ENCODE data around the gene BCL2L11. TPM values are rescaled to one million over a fixed set of nuclear protein-coding genes. Genes with fewer than 3 reads are reported as not detected.

BCL2L11 gene
- total RNA-seq, 1 donor: 2.2 TPM

DNA sequence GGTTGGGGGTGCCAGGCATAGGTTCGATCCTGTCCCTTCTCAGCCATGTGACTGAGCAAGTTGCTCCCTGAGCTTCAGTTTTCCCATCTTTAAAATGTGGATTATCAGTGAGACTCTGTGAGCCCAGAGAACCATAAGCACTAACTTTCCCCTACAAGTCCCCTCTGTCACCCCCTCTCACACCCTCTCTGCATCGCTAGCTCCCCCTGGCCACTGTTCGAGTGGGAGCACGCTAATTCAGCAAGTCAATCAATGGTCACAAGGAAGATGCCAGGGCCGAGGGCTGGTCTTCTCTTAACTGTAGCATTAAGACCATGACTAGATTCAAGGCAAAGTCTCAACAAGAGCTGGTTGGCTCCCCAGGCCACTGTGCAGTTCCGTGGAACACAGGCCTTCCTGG lies 66.2 kb downstream of the BCL2L11 start:
- TF ChIP-seq, protein P1, sequence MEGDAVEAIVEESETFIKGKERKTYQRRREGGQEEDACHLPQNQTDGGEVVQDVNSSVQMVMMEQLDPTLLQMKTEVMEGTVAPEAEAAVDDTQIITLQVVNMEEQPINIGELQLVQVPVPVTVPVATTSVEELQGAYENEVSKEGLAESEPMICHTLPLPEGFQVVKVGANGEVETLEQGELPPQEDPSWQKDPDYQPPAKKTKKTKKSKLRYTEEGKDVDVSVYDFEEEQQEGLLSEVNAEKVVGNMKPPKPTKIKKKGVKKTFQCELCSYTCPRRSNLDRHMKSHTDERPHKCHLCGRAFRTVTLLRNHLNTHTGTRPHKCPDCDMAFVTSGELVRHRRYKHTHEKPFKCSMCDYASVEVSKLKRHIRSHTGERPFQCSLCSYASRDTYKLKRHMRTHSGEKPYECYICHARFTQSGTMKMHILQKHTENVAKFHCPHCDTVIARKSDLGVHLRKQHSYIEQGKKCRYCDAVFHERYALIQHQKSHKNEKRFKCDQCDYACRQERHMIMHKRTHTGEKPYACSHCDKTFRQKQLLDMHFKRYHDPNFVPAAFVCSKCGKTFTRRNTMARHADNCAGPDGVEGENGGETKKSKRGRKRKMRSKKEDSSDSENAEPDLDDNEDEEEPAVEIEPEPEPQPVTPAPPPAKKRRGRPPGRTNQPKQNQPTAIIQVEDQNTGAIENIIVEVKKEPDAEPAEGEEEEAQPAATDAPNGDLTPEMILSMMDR (IDR thresholded peaks at IDR 0.05; ENCODE audit: insufficient read depth, low read length): no peak
- H3K4me3 ChIP-seq (ENCODE audit: low read depth, low read length): no peak overlapping the region
- DNase-seq (ENCODE audit: low read depth): no peak

DNA sequence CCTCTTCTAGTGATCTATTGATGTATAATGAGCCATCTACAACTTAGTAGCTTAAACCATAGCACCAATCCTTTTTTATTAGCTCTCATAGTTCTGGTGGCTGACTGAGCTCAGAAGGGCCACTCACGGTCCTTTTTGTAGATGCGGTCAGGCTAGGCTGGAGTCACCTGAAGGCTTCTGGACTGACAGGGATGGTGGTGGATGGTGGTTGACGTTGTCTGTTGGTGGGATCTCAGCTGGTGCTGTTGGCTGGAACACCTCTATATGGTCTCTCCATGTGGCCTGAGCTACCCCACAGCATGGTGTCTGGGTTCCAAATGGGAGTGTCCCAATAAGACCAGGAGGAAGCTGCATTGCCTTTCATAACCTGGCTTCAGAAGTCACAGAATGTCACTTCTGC lies 68.0 kb downstream of the BCL2L11 start:
- no peak overlapping the region for H3K4me3 ChIP-seq (ENCODE audit: low read depth, low read length)
- no peak for DNase-seq (ENCODE audit: low read depth)
- TF ChIP-seq, protein P1 (IDR thresholded peaks at IDR 0.05; ENCODE audit: insufficient read depth, low read length): no peak

DNA sequence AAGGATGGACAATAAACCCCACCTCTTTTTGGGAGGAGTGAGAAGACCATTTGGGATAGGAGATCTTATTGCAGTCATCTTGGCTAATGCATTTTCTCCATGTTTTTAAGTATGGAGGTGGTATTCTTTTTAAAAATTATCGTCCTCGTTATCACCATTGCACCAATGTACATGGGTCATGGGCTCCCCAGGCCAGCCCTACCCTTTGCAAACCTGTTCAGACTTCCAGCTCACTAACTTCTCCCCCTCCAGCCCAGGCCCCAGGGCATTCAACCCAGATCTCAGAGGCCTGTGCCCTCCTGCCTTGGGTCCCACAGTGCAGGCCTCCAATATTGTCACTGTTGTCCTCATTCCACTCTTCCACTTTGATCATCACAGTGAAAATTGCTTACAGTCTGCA lies 68.4 kb downstream of the BCL2L11 start:
- TF ChIP-seq, protein P1 (IDR thresholded peaks at IDR 0.05; ENCODE audit: insufficient read depth, low read length): no peak

DNA sequence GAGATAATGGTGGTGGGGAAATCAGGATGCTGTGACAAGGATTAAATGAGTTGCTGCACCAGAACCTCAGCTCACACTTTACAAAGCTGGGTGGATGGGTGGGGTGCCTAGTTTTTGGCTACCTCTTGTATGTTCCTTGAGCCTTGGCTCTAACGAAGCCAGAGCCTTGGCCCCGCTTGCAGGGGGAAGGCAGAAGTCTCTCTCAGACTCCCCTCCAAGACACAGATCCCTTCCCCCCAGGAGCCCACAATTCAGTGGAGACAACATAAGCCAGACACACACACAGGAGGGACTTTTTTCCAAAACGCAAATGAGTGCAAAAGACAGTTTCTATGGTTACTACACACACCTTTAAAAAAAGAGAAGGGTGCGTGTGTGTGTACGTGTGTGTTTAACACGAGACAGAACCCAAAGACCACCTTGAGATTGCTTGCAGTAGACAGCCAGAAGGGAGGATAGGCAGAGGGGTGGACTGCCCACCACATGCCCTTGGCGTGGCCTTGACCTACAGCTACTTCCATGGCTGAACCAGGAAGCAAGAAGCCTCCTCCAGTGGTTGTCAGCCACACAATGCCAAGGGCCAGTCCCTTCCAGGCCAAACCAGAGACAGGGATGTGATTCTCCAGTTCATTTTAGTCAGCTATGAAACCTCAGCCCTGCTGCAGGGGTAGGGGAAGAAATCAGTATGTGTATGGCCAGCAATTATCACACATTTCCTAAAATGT lies 70.3 kb downstream of the BCL2L11 start:
- no peak overlapping the region for H3K4me3 ChIP-seq (ENCODE audit: low read depth, low read length)
- DNase-seq (ENCODE audit: low read depth): no peak
- TF ChIP-seq, protein P1 (IDR thresholded peaks at IDR 0.05; ENCODE audit: insufficient read depth, low read length): no peak

More for the DNA sequence above, 68.4 kb downstream of the BCL2L11 start:
- H3K4me3 ChIP-seq (ENCODE audit: low read depth, low read length): no peak overlapping the region
- no peak for DNase-seq (ENCODE audit: low read depth)

DNA sequence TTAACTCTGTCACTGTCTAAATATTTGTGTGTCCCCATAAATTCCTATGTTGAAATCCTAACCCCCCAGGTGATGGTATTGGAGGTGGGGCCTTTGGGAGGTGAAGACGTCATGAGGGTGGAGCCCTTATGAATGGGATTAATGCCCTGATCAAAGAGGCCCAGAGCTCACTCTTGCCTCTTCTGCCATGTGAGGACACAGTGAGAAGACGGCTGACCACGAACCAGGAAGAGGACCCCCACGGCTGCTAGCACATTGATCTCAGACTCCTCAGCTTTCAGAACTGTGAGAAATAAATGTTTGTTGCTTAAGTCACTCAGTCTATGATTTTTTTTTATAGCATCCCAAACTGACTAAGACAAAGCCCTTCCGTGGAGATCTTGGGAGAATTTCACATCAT lies 71.2 kb downstream of the BCL2L11 start:
- no peak overlapping the region for H3K4me3 ChIP-seq (ENCODE audit: low read depth, low read length)
- no peak for DNase-seq (ENCODE audit: low read depth)
- TF ChIP-seq, protein P1 (IDR thresholded peaks at IDR 0.05; ENCODE audit: insufficient read depth, low read length): no peak

DNA sequence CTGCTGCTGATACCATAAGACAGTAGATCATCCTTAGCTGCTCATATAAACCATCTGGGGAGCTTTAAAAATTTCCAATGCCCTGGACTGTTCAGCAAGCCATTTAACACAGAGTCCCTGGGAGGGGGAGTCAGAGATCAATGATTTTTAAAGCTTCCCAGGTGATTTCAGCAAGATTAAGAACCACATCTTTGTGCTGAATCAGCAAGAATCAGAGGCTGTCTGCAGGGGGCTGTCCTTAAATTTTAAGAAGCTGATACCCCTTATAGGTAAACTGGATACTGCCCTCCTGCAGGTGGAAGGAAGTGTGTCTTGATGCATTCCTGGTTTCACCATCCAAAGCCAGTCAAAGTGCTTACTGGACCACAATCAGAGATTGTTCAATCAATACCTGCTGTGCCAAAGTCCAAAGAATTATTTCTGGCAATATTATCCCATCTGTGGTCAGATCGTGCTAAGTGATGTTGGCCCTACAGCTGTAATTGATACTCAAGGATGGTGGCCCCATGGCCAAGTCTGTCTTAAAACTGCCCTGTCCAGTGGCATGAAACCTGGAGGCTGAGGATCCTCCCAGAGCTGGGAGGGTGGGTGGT lies 72.2 kb downstream of the BCL2L11 start:
- no peak for DNase-seq (ENCODE audit: low read depth)
- TF ChIP-seq, protein P1 (IDR thresholded peaks at IDR 0.05; ENCODE audit: insufficient read depth, low read length): no peak
- no peak overlapping the region for H3K4me3 ChIP-seq (ENCODE audit: low read depth, low read length)

All from fibroblast of the aortic adventitia (primary cell).